HEK293 (cell line): Measurements from ENCODE around the gene SLC10A6.

Source experiments
- CTCF ChIA-PET: fragments of 350-600 bp; formaldehyde crosslinking; extraction: SDS; loops from one replicate; lab custom pipeline; 2021; ENCODE audit warnings: antibody characterized with exemption; lab: Yijun Ruan, JAX
- POLR2A ChIA-PET: fragments of 300-600 bp; formaldehyde crosslinking; extraction: SDS; loops from one replicate; lab custom pipeline; 2020; ENCODE audit warnings: antibody characterized with exemption, inconsistent platforms; lab: Yijun Ruan, JAX
- H3K27ac ChIP-seq: fragments of 200-500 bp; sonication (Bioruptor generic); 2 replicates; pipeline ENCODE4 v1.5.1; 2014; ENCODE audit warnings: low read depth, low read length, control low read depth, inconsistent platforms; ENCODE audit errors: extremely low read depth
- H3K36me3 ChIP-seq, 2 experiments: fragments of 200-500 bp in 1 of 2; sonication (Bioruptor generic) in 1 of 2; 1 replicate in 1 of 2; 2 replicates in 1 of 2; pipeline ENCODE4 v1.5.1; 2014 to 2017; ENCODE audit warnings: inconsistent platforms in 2 of 2, low read length in 2 of 2; ENCODE audit not compliant: control insufficient read depth in 2 of 2, insufficient read depth in 1 of 2
- H3K4me1 ChIP-seq: fragments of 200-500 bp; sonication (Bioruptor generic); 2 replicates; pipeline ENCODE4 v1.5.1; 2014; ENCODE audit warnings: mild to moderate bottlenecking, low read length, inconsistent platforms; ENCODE audit not compliant: control insufficient read depth, insufficient read depth
- H3K4me3 ChIP-seq: 2 replicates; pipeline ENCODE4 v1.5.1; 2011; ENCODE audit warnings: low read depth, mild to moderate bottlenecking, control low read depth, low read length, moderate library complexity
- H3K9me3 ChIP-seq: fragments of 200-500 bp; sonication (Bioruptor generic); 2 replicates; pipeline ENCODE4 v1.5.1; 2014; ENCODE audit warnings: low read depth, low read length, inconsistent platforms; ENCODE audit not compliant: control insufficient read depth, insufficient read depth
- GLI2 ChIP-seq: fragments of 450-650 bp; formaldehyde crosslinking; IDR thresholded peaks from 2 replicates; pipeline ENCODE4; 2017; ENCODE audit warnings: missing biosample characterization, missing genetic modification characterization, low read depth, borderline replicate concordance
- GLIS2 ChIP-seq: fragments of 450-650 bp; formaldehyde crosslinking; IDR thresholded peaks from 2 replicates; pipeline ENCODE4 v1.5.1; 2016; ENCODE audit warnings: missing biosample characterization, missing genetic modification characterization
- KLF9 ChIP-seq: fragments of 450-650 bp; formaldehyde crosslinking; IDR thresholded peaks from 2 replicates; pipeline ENCODE4 v1.5.1; 2016; ENCODE audit warnings: missing biosample characterization, missing genetic modification characterization, low read depth
- PRDM6 ChIP-seq: fragments of 450-650 bp; formaldehyde crosslinking; IDR thresholded peaks from 2 replicates; pipeline ENCODE4 v1.5.1; 2017; ENCODE audit warnings: missing biosample characterization, missing genetic modification characterization
- ZBTB20 ChIP-seq: fragments of 450-650 bp; formaldehyde crosslinking; IDR thresholded peaks from 2 replicates; pipeline ENCODE4 v1.5.1; 2016; ENCODE audit warnings: missing biosample characterization, missing genetic modification characterization
- ZBTB21 ChIP-seq: fragments of 450-650 bp; formaldehyde crosslinking; IDR thresholded peaks from 2 replicates; pipeline ENCODE4 v1.5.1; 2017; ENCODE audit warnings: missing biosample characterization, missing genetic modification characterization
- ZBTB44 ChIP-seq: fragments of 450-650 bp; IDR thresholded peaks from 2 replicates; pipeline ENCODE4 v1.5.1; 2018; ENCODE audit warnings: missing biosample characterization, mild to moderate bottlenecking, missing genetic modification characterization
- ZFP41 ChIP-seq: fragments of 450-650 bp; formaldehyde crosslinking; IDR thresholded peaks from 2 replicates; pipeline ENCODE4 v1.5.1; 2016; ENCODE audit warnings: missing biosample characterization, missing genetic modification characterization, borderline replicate concordance
- ZNF140 ChIP-seq: fragments of 450-650 bp; formaldehyde crosslinking; IDR thresholded peaks from 2 replicates; pipeline ENCODE4 v1.5.1; 2016; ENCODE audit warnings: missing biosample characterization, missing genetic modification characterization
- ZNF274 ChIP-seq, 2 experiments: fragments of 200-500 bp in 1 of 2; fragments of 450-650 bp in 1 of 2; sonication (Bioruptor generic) in 1 of 2; formaldehyde crosslinking in 1 of 2; IDR thresholded peaks; 2 replicates each; pipeline versions ENCODE4 v1.5.1 to v1.6.1; 2014 to 2016; ENCODE audit warnings: borderline replicate concordance in 1 of 2, inconsistent platforms in 1 of 2, low read length in 1 of 2, missing biosample characterization in 1 of 2, missing genetic modification characterization in 1 of 2
- ZNF311 ChIP-seq: fragments of 450-650 bp; formaldehyde crosslinking; IDR thresholded peaks from 2 replicates; pipeline ENCODE4 v1.5.1; 2017; ENCODE audit warnings: missing biosample characterization, missing genetic modification characterization, borderline replicate concordance
- ZNF324 ChIP-seq: fragments of 450-650 bp; formaldehyde crosslinking; IDR thresholded peaks from 2 replicates; pipeline ENCODE4 v1.5.1; 2016; ENCODE audit warnings: missing biosample characterization, missing genetic modification characterization
- ZNF350 ChIP-seq: fragments of 450-650 bp; formaldehyde crosslinking; IDR thresholded peaks from 2 replicates; pipeline ENCODE4 v1.5.0; 2017; ENCODE audit warnings: missing biosample characterization, mild to moderate bottlenecking, missing genetic modification characterization
- ZNF513 ChIP-seq: fragments of 450-650 bp; IDR thresholded peaks from 2 replicates; pipeline ENCODE4 v1.5.1; 2018; ENCODE audit warnings: missing biosample characterization, missing genetic modification characterization
- ZNF521 ChIP-seq: fragments of 450-650 bp; formaldehyde crosslinking; IDR thresholded peaks from 2 replicates; pipeline ENCODE4 v1.5.1; 2017; ENCODE audit warnings: missing biosample characterization, mild to moderate bottlenecking, missing genetic modification characterization
- ZNF529 ChIP-seq: fragments of 450-650 bp; formaldehyde crosslinking; IDR thresholded peaks from 2 replicates; pipeline ENCODE4 v1.5.1; 2017; ENCODE audit warnings: missing genetic modification characterization, missing biosample characterization; ENCODE audit not compliant: insufficient replicate concordance
- ZNF558 ChIP-seq: fragments of 450-650 bp; formaldehyde crosslinking; IDR thresholded peaks from 2 replicates; pipeline ENCODE4 v1.5.1; 2016; ENCODE audit warnings: missing biosample characterization, missing genetic modification characterization
- ZNF623 ChIP-seq: fragments of 450-650 bp; formaldehyde crosslinking; IDR thresholded peaks from 2 replicates; pipeline ENCODE4 v1.5.1; 2016; ENCODE audit warnings: missing biosample characterization, missing genetic modification characterization
- ZNF658 ChIP-seq: fragments of 450-650 bp; formaldehyde crosslinking; IDR thresholded peaks from 2 replicates; pipeline ENCODE4; 2016; ENCODE audit warnings: missing biosample characterization, missing genetic modification characterization
- ZNF692 ChIP-seq: fragments of 450-650 bp; formaldehyde crosslinking; IDR thresholded peaks from 2 replicates; pipeline ENCODE4 v1.5.1; 2016; ENCODE audit warnings: missing biosample characterization, missing genetic modification characterization
- ZNF785 ChIP-seq: fragments of 450-650 bp; formaldehyde crosslinking; IDR thresholded peaks from 2 replicates; pipeline ENCODE4 v1.5.1; 2016; ENCODE audit warnings: missing biosample characterization, missing genetic modification characterization
- ZNF837 ChIP-seq: fragments of 450-650 bp; formaldehyde crosslinking; IDR thresholded peaks from 2 replicates; pipeline ENCODE4 v1.5.1; 2016; ENCODE audit warnings: missing biosample characterization, missing genetic modification characterization

Gene SLC10A6

GRCh38 chr4:86894455-86894854 lies 45.3 kb upstream of the SLC10A6 start (continued):
- TF ChIP-seq ZNF785 (tag by site-specific recombination) (no peak), KLF9 (tag by site-specific recombination) (no peak), ZNF558 (no peak)

- Histone ChIP-seq H3K36me3 (no peaks in the 10 kb centered on the region), H3K4me1 (no peaks in the 10 kb centered on the region), H3K9me3 (no peaks in the 10 kb centered on the region), H3K4me3 (no peak overlapping the region), H3K27ac (0 out of 2 replicates have a peak overlapping the region, but pooled peaks have one; percentile 91)
- POLR2A ChIA-PET: no interaction called here
- CTCF ChIA-PET: interaction anchor here (0.7 to 3.6 kb wide), 4 partner anchors 299 to 1665 kb away, joined by 3 to 29 read pairs (median 14); partner anchors contain the start of gene PTPN13
- TF ChIP-seq ZNF529 (tag by site-specific recombination) (no peak), GLIS2 (tag by site-specific recombination) (no peak), PRDM6 (tag by site-specific recombination) (no peak), ZNF350 (no peak), ZBTB21 (tag by site-specific recombination) (no peak), ZNF274 (IDR thresholded peaks at IDR 0.05; ENCODE audit: low read length) (no peak), ZNF274 (tag by site-specific recombination; IDR thresholded peaks at IDR 0.05; ENCODE audit: borderline replicate concordance) (no peak), GLI2 (tag by site-specific recombination) (no peak), ZBTB20 (tag by site-specific recombination) (no peak), ZNF692 (tag by site-specific recombination) (no peak), ZBTB44 (tag by site-specific recombination) (no peak), ZNF521 (tag by site-specific recombination) (no peak), ZNF140 (no peak), ZNF311 (tag by site-specific recombination) (no peak), ZNF658 (tag by site-specific recombination) (no peak), ZNF513 (tag by site-specific recombination) (no peak), ZNF837 (tag by site-specific recombination) (no peak), ZNF623 (tag by site-specific recombination) (no peak), ZFP41 (tag by site-specific recombination) (no peak), ZNF324 (tag by site-specific recombination) (no peak)
These were observed 44.0 kb upstream of the SLC10A6 start for GRCh38 chr4:86893136-86893535.
